ENCODE results near the gene KIF13A. TPM values are rescaled to one million over a fixed set of nuclear protein-coding genes. Genes with fewer than 3 reads are reported as not detected.

Gene KIF13A
- total and polyA plus RNA-seq, 4 donors, result 4.3 to 28.1 (median 10.6) TPM

DNA sequence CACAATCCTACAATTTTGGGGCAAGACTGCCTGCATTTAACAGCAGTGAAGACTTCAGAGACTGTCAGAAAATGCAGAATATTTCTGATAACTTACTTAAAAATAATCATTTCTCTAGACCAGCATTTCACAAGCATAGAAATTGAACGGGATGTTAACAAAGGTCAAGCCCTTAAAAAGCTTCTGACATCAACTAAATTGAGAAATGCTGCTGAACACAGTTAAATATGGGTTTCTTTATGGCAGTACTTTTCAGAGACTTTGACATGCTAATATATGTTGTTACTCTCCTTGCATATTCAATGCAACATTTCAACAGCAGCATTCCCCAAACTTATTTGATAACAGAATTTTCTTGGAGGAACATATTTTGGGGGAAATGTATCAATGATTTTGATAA is 84.5 kb downstream of the KIF13A start:
- WGBS, result 10% methylated on average over 1 of the region's 1 CpG
- Histone ChIP-seq H3K36me3 (ENCODE audit: control insufficient read depth in 4 of 4, insufficient read depth in 3 of 4, low read depth in 1 of 4, low read length in 3 of 4) (no peaks in the 10 kb centered on the region), H3K27ac (ENCODE audit: low read depth in 1 of 2, low read length in 2 of 2) (no peak overlapping the region), H3K9me3 (ENCODE audit: control insufficient read depth in 4 of 4, low read length in 3 of 4) (no peaks in the 10 kb centered on the region), H3K9ac (ENCODE audit: low read depth in 1 of 2, low read length in 2 of 2) (no peak overlapping the region), H3K27me3 (ENCODE audit: control insufficient read depth in 4 of 4, insufficient read depth in 4 of 4, low read length in 3 of 4) (no peaks in the 10 kb centered on the region), H3K4me1 (ENCODE audit: control insufficient read depth in 4 of 4, insufficient read depth in 4 of 4, low read length in 3 of 4) (peaks cover 0 to 3% (median 0%) of the 10 kb centered on the region in 4 donors), H3K4me3 (ENCODE audit: low read depth in 1 of 3, low read length in 3 of 3) (no peak overlapping the region)
- no peak for DNase-seq (ENCODE audit: low spot score)
- TF ChIP-seq TAF1 (conservative IDR thresholded peaks at IDR 0.05), result no peak
- TF ChIP-seq SP1 (IDR thresholded peaks at IDR 0.05), result no peak
- peak in 1 of 2 donors; percentile 22 for TF ChIP-seq RAD21 (IDR thresholded peaks at IDR 0.05)
- TF ChIP-seq FOXA1 (IDR thresholded peaks at IDR 0.05), result no peak
- TF ChIP-seq, protein P1, sequence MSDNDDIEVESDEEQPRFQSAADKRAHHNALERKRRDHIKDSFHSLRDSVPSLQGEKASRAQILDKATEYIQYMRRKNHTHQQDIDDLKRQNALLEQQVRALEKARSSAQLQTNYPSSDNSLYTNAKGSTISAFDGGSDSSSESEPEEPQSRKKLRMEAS (IDR thresholded peaks at IDR 0.05), result no peak
- peak; percentile 40 for TF ChIP-seq NR2F2 (IDR thresholded peaks at IDR 0.05)
- no peak for TF ChIP-seq REST (IDR thresholded peaks at IDR 0.05)
- TF ChIP-seq, protein P2, sequence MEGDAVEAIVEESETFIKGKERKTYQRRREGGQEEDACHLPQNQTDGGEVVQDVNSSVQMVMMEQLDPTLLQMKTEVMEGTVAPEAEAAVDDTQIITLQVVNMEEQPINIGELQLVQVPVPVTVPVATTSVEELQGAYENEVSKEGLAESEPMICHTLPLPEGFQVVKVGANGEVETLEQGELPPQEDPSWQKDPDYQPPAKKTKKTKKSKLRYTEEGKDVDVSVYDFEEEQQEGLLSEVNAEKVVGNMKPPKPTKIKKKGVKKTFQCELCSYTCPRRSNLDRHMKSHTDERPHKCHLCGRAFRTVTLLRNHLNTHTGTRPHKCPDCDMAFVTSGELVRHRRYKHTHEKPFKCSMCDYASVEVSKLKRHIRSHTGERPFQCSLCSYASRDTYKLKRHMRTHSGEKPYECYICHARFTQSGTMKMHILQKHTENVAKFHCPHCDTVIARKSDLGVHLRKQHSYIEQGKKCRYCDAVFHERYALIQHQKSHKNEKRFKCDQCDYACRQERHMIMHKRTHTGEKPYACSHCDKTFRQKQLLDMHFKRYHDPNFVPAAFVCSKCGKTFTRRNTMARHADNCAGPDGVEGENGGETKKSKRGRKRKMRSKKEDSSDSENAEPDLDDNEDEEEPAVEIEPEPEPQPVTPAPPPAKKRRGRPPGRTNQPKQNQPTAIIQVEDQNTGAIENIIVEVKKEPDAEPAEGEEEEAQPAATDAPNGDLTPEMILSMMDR (IDR thresholded peaks at IDR 0.05; ENCODE audit: low read depth, low read length, missing input control), result no peak
- TF ChIP-seq HNF4A (conservative IDR thresholded peaks at IDR 0.05), result no peak
- no peak for TF ChIP-seq ZBTB33 (IDR thresholded peaks at IDR 0.05)
- TF ChIP-seq FOXA2 (IDR thresholded peaks at IDR 0.05), result no peak
- no peak for TF ChIP-seq JUND (IDR thresholded peaks at IDR 0.05)
- no peak for TF ChIP-seq GABPA (IDR thresholded peaks at IDR 0.05 in 1 of 2, conservative IDR thresholded peaks at IDR 0.05 in 1 of 2)
- TF ChIP-seq HNF4G (IDR thresholded peaks at IDR 0.05), result no peak
- TF ChIP-seq RXRA (IDR thresholded peaks at IDR 0.05), result peak; percentile 30 to 58

GRCh38 chr6:17901493-17901892 is 85.9 kb downstream of the KIF13A start:
- TF ChIP-seq YY1 (IDR thresholded peaks at IDR 0.05) (no peak), EGR1 (IDR thresholded peaks at IDR 0.05; ENCODE audit: low read depth in 2 of 2) (no peak), FOXA2 (IDR thresholded peaks at IDR 0.05) (no peak), ZBTB33 (IDR thresholded peaks at IDR 0.05) (no peak), RAD21 (IDR thresholded peaks at IDR 0.05) (no peak), FOXA1 (IDR thresholded peaks at IDR 0.05) (no peak), REST (IDR thresholded peaks at IDR 0.05) (no peak)
- no peak overlapping the region for H3K9ac ChIP-seq (ENCODE audit: low read depth in 1 of 2, low read length in 2 of 2)
- H3K4me1 ChIP-seq (ENCODE audit: control insufficient read depth in 4 of 4, insufficient read depth in 4 of 4, low read length in 3 of 4), result peaks cover 0 to 1% (median 0%) of the 10 kb centered on the region in 4 donors
- H3K27ac ChIP-seq (ENCODE audit: low read depth in 1 of 2, low read length in 2 of 2), result no peak overlapping the region
- H3K9me3 ChIP-seq (ENCODE audit: control insufficient read depth in 4 of 4, low read length in 3 of 4), result no peaks in the 10 kb centered on the region
- no peak overlapping the region for H3K4me3 ChIP-seq (ENCODE audit: low read depth in 1 of 3, low read length in 3 of 3)
- no peak for DNase-seq (ENCODE audit: low spot score)
- H3K27me3 ChIP-seq (ENCODE audit: control insufficient read depth in 4 of 4, insufficient read depth in 4 of 4, low read length in 3 of 4), result no peaks in the 10 kb centered on the region
- peaks cover 0 to 3% (median 0%) of the 10 kb centered on the region in 4 donors for H3K36me3 ChIP-seq (ENCODE audit: control insufficient read depth in 4 of 4, insufficient read depth in 3 of 4, low read depth in 1 of 4, low read length in 3 of 4)
